GM12873 (cell line): Measurements from ENCODE around the gene NMRK1.

Source experiments
- TF ChIP-seq, protein P1 (sequence below): IDR thresholded peaks from 2 replicates; pipeline ENCODE4 v1.5.1; 2012; ENCODE audit warnings: low read depth, mild to moderate bottlenecking, moderate library complexity, low read length, control low read depth; ENCODE audit not compliant: insufficient read depth; ENCODE audit errors: missing control alignments

Gene NMRK1

GRCh38 chr9:75111019-75111622, 23.2 kb upstream of the NMRK1 start:
- TF ChIP-seq, protein P1, sequence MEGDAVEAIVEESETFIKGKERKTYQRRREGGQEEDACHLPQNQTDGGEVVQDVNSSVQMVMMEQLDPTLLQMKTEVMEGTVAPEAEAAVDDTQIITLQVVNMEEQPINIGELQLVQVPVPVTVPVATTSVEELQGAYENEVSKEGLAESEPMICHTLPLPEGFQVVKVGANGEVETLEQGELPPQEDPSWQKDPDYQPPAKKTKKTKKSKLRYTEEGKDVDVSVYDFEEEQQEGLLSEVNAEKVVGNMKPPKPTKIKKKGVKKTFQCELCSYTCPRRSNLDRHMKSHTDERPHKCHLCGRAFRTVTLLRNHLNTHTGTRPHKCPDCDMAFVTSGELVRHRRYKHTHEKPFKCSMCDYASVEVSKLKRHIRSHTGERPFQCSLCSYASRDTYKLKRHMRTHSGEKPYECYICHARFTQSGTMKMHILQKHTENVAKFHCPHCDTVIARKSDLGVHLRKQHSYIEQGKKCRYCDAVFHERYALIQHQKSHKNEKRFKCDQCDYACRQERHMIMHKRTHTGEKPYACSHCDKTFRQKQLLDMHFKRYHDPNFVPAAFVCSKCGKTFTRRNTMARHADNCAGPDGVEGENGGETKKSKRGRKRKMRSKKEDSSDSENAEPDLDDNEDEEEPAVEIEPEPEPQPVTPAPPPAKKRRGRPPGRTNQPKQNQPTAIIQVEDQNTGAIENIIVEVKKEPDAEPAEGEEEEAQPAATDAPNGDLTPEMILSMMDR: no peak

GRCh38 chr9:75109210-75109839, 21.4 kb upstream of the NMRK1 start:
- TF ChIP-seq, protein P1: no peak

- TF ChIP-seq, protein P1: no peak
These were observed 20.6 kb upstream of the NMRK1 start for GRCh38 chr9:75108571-75108970.

GRCh38 chr9:75106857-75107256, 18.9 kb upstream of the NMRK1 start:
- TF ChIP-seq, protein P1: no peak

DNA sequence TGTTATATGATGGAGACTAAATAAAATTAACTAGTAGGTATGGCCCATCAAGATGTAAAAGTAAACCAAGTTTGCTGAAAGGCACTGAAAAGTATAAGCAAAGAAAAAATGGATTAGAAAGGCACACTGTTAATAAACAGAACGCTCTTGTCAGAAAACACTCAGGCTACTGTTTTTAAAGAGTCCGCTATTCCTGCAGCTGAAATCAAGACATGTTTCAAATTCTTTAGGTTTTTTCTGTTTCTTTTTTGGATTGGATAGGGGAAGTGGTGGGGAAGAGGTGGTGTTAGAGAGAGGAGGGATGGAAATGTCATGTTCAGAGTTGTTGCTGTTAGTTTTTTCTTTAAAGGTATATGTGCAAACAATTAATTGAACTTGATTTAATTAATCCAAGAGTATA, 17.9 kb upstream of the NMRK1 start:
- TF ChIP-seq, protein P1: no peak

- TF ChIP-seq, protein P1: no peak
These were observed 17.1 kb upstream of the NMRK1 start for GRCh38 chr9:75105019-75105540.

- TF ChIP-seq, protein P1: no peak
These were observed 16.7 kb upstream of the NMRK1 start for GRCh38 chr9:75104607-75105006.
